ENCODE results near the gene ALCAM.
A peak's percentile ranks its signal among the peaks of the same experiment; 100 is the strongest.
"Not testable (repeated sequence)": the region's sequence is repeated elsewhere in the genome, so short reads cannot be mapped to it uniquely, and the experiment has no call there.

ALCAM gene

GRCh38 chr3:105602286-105602685 is 235.6 kb downstream of the ALCAM start:
- peak; percentile 22 for DNase-seq

GRCh38 chr3:105603516-105603915 is 236.8 kb downstream of the ALCAM start:
- not testable (repeated sequence) for DNase-seq

- peak; percentile 84 for DNase-seq
Measured at GRCh38 chr3:105606016-105606415, 239.3 kb downstream of the ALCAM start.

GRCh38 chr3:105608623-105609022 is 241.9 kb downstream of the ALCAM start:
- DNase-seq, result no peak

GRCh38 chr3:105610473-105610872 is 243.8 kb downstream of the ALCAM start:
- no peak for DNase-seq

GRCh38 chr3:105611304-105612192 is 244.8 kb downstream of the ALCAM start:
- DNase-seq, result no peak

- peak; percentile 53 for DNase-seq
Measured at GRCh38 chr3:105613120-105613519, 246.4 kb downstream of the ALCAM start.

GRCh38 chr3:105614288-105615030 is 247.8 kb downstream of the ALCAM start:
- peak; percentile 54 for DNase-seq

GRCh38 chr3:105615814-105616213 is 249.1 kb downstream of the ALCAM start:
- DNase-seq, result no peak

- no peak for DNase-seq
Measured at GRCh38 chr3:105616374-105617121, 249.8 kb downstream of the ALCAM start.

- no peak for DNase-seq
Measured at GRCh38 chr3:105618556-105618955, 251.8 kb downstream of the ALCAM start.

- DNase-seq, result no peak
Measured at GRCh38 chr3:105619651-105620050, 252.9 kb downstream of the ALCAM start.

GRCh38 chr3:105620236-105620635 is 253.5 kb downstream of the ALCAM start:
- no peak for DNase-seq

- no peak for DNase-seq
Measured at GRCh38 chr3:105622169-105622568, 255.5 kb downstream of the ALCAM start.
